HL-60 (cell line): ENCODE measurements around the gene RHBDD3.
A peak's percentile ranks its signal among the peaks of the same experiment; 100 is the strongest.

Experiments used
- CTCF ChIP-seq: IDR thresholded peaks from one replicate; pipeline ENCODE4 v1.5.1; 2011; ENCODE audit warnings: low read length, control low read depth, inconsistent platforms; ENCODE audit not compliant: insufficient read depth
- GABPA ChIP-seq: IDR thresholded peaks from 2 replicates; pipeline ENCODE4 v1.6.1; 2012; ENCODE audit warnings: low read depth
- POLR2AphosphoS5 ChIP-seq: IDR thresholded peaks from 2 replicates; pipeline ENCODE4 v1.6.1; 2012; ENCODE audit warnings: low read depth
- REST ChIP-seq: IDR thresholded peaks from 2 replicates; pipeline ENCODE4 v1.6.1; 2012; ENCODE audit warnings: low read depth; ENCODE audit not compliant: insufficient replicate concordance

DNA sequence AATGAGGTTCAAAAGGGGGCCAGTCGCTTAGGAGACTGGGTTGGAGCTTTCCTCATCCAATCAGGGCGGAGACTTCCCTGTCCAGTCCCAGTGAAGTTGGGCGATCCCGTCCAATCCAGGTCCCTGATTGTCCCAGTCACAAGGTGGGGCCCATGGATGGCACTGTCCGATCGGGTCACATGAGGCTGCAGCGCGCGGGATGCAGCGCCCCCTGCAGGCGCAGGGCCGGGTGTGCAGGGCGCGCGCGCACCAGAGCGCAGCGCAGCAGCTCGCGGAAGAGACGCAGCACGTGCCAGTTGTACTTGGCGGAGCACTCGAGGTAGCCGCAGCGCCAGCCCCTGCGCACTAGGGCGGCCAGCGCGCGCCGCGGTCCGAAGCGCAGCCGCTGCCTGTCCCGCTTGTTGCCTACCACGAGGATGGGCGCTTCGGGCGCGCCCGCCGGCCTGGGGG lies 45.4 kb upstream of the RHBDD3 start:
- peak; percentile 34 for TF ChIP-seq CTCF
- TF ChIP-seq REST = no peak
- no peak for TF ChIP-seq GABPA
- TF ChIP-seq POLR2AphosphoS5 = no peak
